Loucy (cell line): ENCODE measurements around the gene DDO.

Experiments used
- H2AFZ ChIP-seq: fragments of 200-600 bp; sonication (generic); 2 replicates; pipeline ENCODE4 v1.6.0; 2016; ENCODE audit warnings: antibody characterized with exemption, mild to moderate bottlenecking, low read length, moderate library complexity
- H3F3A ChIP-seq: fragments of 200-600 bp; 2 replicates; pipeline ENCODE4 v1.6.0; 2016; ENCODE audit warnings: antibody characterized with exemption, low read depth, mild to moderate bottlenecking
- H3K27me3 ChIP-seq: fragments of 200-600 bp; sonication (generic); 2 replicates; pipeline ENCODE4 v1.6.1; 2014; ENCODE audit warnings: low read length, mild to moderate bottlenecking; ENCODE audit not compliant: insufficient read depth, poor library complexity, severe bottlenecking
- H3K36me3 ChIP-seq: fragments of 200-600 bp; sonication (generic); 2 replicates; pipeline ENCODE4 v1.6.1; 2016; ENCODE audit warnings: low read length; ENCODE audit not compliant: insufficient read depth
- H3K4me1 ChIP-seq: fragments of 200-600 bp; sonication (generic); 2 replicates; pipeline ENCODE4 v1.5.1; 2014; ENCODE audit warnings: low read length, mild to moderate bottlenecking; ENCODE audit not compliant: insufficient read depth, poor library complexity, severe bottlenecking
- H3K4me2 ChIP-seq: fragments of 200-600 bp; sonication (generic); 2 replicates; pipeline ENCODE4 v1.6.0; 2014; ENCODE audit warnings: antibody characterized with exemption, low read length, low read depth, mild to moderate bottlenecking; ENCODE audit not compliant: poor library complexity, severe bottlenecking
- H3K4me3 ChIP-seq: fragments of 200-600 bp; sonication (generic); 2 replicates; pipeline ENCODE4 v1.5.1; 2014; ENCODE audit warnings: low read length, mild to moderate bottlenecking, mixed read lengths; ENCODE audit not compliant: poor library complexity, severe bottlenecking
- H3K79me2 ChIP-seq: fragments of 200-600 bp; sonication (generic); 2 replicates; pipeline ENCODE4 v1.6.1; 2014; ENCODE audit warnings: low read length; ENCODE audit not compliant: insufficient read depth
- H3K9ac ChIP-seq: fragments of 200-600 bp; sonication (generic); 2 replicates; pipeline ENCODE4 v1.6.0; 2014; ENCODE audit warnings: mild to moderate bottlenecking, low read depth, low read length, moderate library complexity; ENCODE audit not compliant: poor library complexity, severe bottlenecking
- H3K9me2 ChIP-seq: fragments of 200-600 bp; sonication (generic); replicated peaks from 2 replicates; pipeline ENCODE4 v1.6.1; 2016; ENCODE audit warnings: low read depth, low read length, mixed read lengths
- H3K9me3 ChIP-seq: fragments of 200-600 bp; sonication (generic); 2 replicates; pipeline ENCODE4 v1.6.1; 2014; ENCODE audit warnings: mild to moderate bottlenecking, antibody characterized with exemption, low read length, low read depth; ENCODE audit not compliant: insufficient read depth
- H4K20me1 ChIP-seq: fragments of 200-600 bp; sonication (generic); 2 replicates; pipeline ENCODE4 v1.6.0; 2014; ENCODE audit warnings: antibody characterized with exemption, low read length, mild to moderate bottlenecking; ENCODE audit not compliant: insufficient read depth, poor library complexity, severe bottlenecking
- EZH2phosphoT487 ChIP-seq: fragments of 200-600 bp; IDR thresholded peaks from 2 replicates; pipeline ENCODE4 v1.6.1; 2018; ENCODE audit warnings: antibody characterized with exemption, mild to moderate bottlenecking, moderate library complexity, borderline replicate concordance
- TF ChIP-seq, protein P1 (sequence below): fragments of 200-600 bp; sonication (generic); conservative IDR thresholded peaks from 2 replicates; pipeline ENCODE4 v1.5.1; 2014; ENCODE audit warnings: mild to moderate bottlenecking, antibody characterized with exemption, low read length

Gene DDO

DNA sequence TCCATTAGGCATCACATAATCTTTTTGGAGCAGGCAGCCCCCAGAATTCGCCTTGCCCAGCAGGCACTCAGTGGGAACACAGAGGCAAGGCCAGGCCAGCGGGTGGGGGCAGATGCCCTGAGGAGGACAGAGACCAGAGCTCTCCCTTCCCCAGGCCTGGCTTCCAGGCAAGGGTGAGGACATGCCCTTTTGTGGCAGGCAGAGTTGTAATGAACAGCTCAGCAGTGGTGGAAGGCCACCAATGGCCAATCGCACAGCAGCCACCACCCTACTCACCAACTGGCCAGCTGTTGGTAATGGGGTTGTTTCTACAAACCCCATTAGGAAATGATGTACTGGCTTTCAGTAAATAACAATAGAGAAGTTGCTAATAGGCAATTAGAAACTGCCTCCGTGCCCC is 15.4 kb upstream of the DDO start:
- H3K79me2 ChIP-seq, result no peaks in the 10 kb centered on the region
- H3K9me3 ChIP-seq, result no peaks in the 10 kb centered on the region

DNA sequence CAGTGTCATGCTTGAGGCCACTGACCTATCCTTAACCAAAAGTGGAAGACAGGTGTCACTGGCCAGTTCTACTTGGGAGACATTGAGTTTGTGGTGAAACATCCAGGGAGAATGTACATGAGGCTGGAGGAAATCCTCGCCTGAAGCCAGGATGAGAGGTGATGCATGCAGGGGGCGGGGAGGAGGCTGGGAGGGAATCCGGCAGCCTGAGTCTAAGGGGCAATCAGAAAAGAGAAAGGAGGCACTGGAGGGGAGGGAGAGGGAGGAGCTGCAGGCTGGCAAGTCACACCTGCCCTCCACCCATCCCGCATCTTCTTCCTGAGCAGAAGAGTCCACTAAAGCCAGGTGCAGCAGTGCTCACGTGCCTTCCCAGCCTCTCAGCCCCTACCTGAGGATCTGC is 14.9 kb upstream of the DDO start:
- no peaks in the 10 kb centered on the region for H4K20me1 ChIP-seq
- H3F3A ChIP-seq, result no peaks in the 10 kb centered on the region
- H3K4me3 ChIP-seq, result no peak overlapping the region
- no peaks in the 10 kb centered on the region for H3K36me3 ChIP-seq
- no peaks in the 10 kb centered on the region for H3K9me3 ChIP-seq
- no peak overlapping the region for H3K4me2 ChIP-seq
- no peaks in the 10 kb centered on the region for H3K79me2 ChIP-seq
- no peak overlapping the region for H3K9ac ChIP-seq
- H2AFZ ChIP-seq, result no peak overlapping the region
- H3K4me1 ChIP-seq, result no peaks in the 10 kb centered on the region
- TF ChIP-seq EZH2phosphoT487, result no peak
- TF ChIP-seq, protein P1, sequence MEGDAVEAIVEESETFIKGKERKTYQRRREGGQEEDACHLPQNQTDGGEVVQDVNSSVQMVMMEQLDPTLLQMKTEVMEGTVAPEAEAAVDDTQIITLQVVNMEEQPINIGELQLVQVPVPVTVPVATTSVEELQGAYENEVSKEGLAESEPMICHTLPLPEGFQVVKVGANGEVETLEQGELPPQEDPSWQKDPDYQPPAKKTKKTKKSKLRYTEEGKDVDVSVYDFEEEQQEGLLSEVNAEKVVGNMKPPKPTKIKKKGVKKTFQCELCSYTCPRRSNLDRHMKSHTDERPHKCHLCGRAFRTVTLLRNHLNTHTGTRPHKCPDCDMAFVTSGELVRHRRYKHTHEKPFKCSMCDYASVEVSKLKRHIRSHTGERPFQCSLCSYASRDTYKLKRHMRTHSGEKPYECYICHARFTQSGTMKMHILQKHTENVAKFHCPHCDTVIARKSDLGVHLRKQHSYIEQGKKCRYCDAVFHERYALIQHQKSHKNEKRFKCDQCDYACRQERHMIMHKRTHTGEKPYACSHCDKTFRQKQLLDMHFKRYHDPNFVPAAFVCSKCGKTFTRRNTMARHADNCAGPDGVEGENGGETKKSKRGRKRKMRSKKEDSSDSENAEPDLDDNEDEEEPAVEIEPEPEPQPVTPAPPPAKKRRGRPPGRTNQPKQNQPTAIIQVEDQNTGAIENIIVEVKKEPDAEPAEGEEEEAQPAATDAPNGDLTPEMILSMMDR, result no peak
- no peaks in the 10 kb centered on the region for H3K27me3 ChIP-seq
- H3K9me2 ChIP-seq, result no peaks in the 10 kb centered on the region

More for the DNA sequence above, 15.4 kb upstream of the DDO start:
- Histone ChIP-seq H3K27me3 (no peaks in the 10 kb centered on the region), H3K4me1 (no peaks in the 10 kb centered on the region), H3F3A (no peaks in the 10 kb centered on the region), H4K20me1 (no peaks in the 10 kb centered on the region), H3K9me2 (no peaks in the 10 kb centered on the region), H3K9ac (no peak overlapping the region), H2AFZ (no peak overlapping the region), H3K4me3 (no peak overlapping the region), H3K4me2 (no peak overlapping the region), H3K36me3 (no peaks in the 10 kb centered on the region)
- TF ChIP-seq EZH2phosphoT487, result no peak
- TF ChIP-seq, protein P1, result no peak

DNA sequence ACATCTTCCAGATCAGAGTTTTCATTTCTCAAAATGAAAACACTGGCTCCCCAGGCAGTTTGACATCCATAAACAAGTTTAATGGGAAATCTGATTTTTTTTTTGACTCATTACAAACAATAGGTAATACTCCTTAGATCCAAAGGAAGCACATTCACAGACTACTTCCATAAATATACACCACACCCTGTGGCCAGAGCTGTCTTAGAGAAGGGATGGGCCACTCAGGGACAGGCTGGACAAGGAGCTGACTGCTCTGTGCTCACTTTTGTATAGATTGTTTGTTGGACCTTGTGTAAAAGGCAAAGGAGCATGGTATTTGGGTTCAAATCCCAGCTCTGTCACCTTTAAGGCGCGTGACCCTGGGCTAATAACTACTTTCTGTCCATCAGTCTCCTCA is 12.8 kb upstream of the DDO start:
- Histone ChIP-seq H3F3A (no peaks in the 10 kb centered on the region), H3K36me3 (no peaks in the 10 kb centered on the region), H2AFZ (no peak overlapping the region), H3K4me3 (no peak overlapping the region), H3K9me2 (no peaks in the 10 kb centered on the region), H3K9ac (no peak overlapping the region), H3K27me3 (no peaks in the 10 kb centered on the region), H3K4me2 (no peak overlapping the region), H3K4me1 (no peaks in the 10 kb centered on the region), H3K79me2 (no peaks in the 10 kb centered on the region), H4K20me1 (no peaks in the 10 kb centered on the region), H3K9me3 (no peaks in the 10 kb centered on the region)
- TF ChIP-seq EZH2phosphoT487, result no peak
- TF ChIP-seq, protein P1, result no peak
